Stimulated activated CD8-positive, alpha-beta memory T cell treated with anti-CD3 and anti-CD28 coated beads, Interleukin-4, amount 100 ng/mL, for 48 hours (primary cell): ENCODE data around the gene PARVB.

Experiments
- DNase-seq: peaks from one replicate; pipeline ENCODE4 v3.0.0-alpha.2; 2020

The PARVB gene

GRCh38 chr22:44024288-44024921 is at the start of gene PARVB:
Gene PARVB (plus strand): TSS chr22:44024302. CDS start chr22:44024340, 38 bp downstream.
- DNase-seq, result peak; percentile 47

- DNase-seq, result no peak
These were observed 49.1 kb upstream of the PARVB start for GRCh38 chr22:43975041-43975440.

GRCh38 chr22:43976861-43977795 is 47.0 kb upstream of the PARVB start:
- no peak for DNase-seq

GRCh38 chr22:43978558-43978957 is 45.5 kb upstream of the PARVB start:
- no peak for DNase-seq

GRCh38 chr22:43980579-43980978 is 43.5 kb upstream of the PARVB start:
- DNase-seq, result no peak

- no peak for DNase-seq
These were observed 43.1 kb upstream of the PARVB start for GRCh38 chr22:43980996-43981395.

- no peak for DNase-seq
These were observed 40.3 kb upstream of the PARVB start for GRCh38 chr22:43983808-43984207.

- DNase-seq, result no peak
These were observed 38.6 kb upstream of the PARVB start for GRCh38 chr22:43985532-43985931.

GRCh38 chr22:43988116-43988820 is 35.8 kb upstream of the PARVB start:
- no peak for DNase-seq

GRCh38 chr22:43988960-43989359 is 35.1 kb upstream of the PARVB start:
- no peak for DNase-seq

- no peak for DNase-seq
These were observed 34.1 kb upstream of the PARVB start for GRCh38 chr22:43990044-43990443.

- no peak for DNase-seq
These were observed 32.6 kb upstream of the PARVB start for GRCh38 chr22:43991316-43992020.

GRCh38 chr22:43992331-43992821 is 31.7 kb upstream of the PARVB start:
- DNase-seq, result no peak

GRCh38 chr22:43993072-43993760 is 30.9 kb upstream of the PARVB start:
- peak; percentile 72 for DNase-seq

GRCh38 chr22:43994006-43994405 is 30.1 kb upstream of the PARVB start:
- DNase-seq, result no peak

GRCh38 chr22:43994416-43994815 is 29.7 kb upstream of the PARVB start:
- DNase-seq, result no peak

GRCh38 chr22:43995057-43995685 is 28.9 kb upstream of the PARVB start:
- DNase-seq, result no peak

GRCh38 chr22:43995798-43996169 is 28.3 kb upstream of the PARVB start:
- no peak for DNase-seq

GRCh38 chr22:43996170-43996980 is 27.7 kb upstream of the PARVB start:
- DNase-seq, result peak; percentile 79

- no peak for DNase-seq
These were observed 27.2 kb upstream of the PARVB start for GRCh38 chr22:43996981-43997265.

- no peak for DNase-seq
These were observed 25.3 kb upstream of the PARVB start for GRCh38 chr22:43998679-43999264.
